ENCODE results near the gene CABLES2. TPM values are rescaled to one million over a fixed set of nuclear protein-coding genes. Genes with fewer than 3 reads are reported as not detected.

The CABLES2 gene
- total RNA-seq, 4 donors from 2014 or later = 2.0 to 3.8 (median 2.2) TPM

GRCh38 chr20:62361799-62362589 is 45.1 kb downstream of the CABLES2 start:
- no peak for DNase-seq

DNA sequence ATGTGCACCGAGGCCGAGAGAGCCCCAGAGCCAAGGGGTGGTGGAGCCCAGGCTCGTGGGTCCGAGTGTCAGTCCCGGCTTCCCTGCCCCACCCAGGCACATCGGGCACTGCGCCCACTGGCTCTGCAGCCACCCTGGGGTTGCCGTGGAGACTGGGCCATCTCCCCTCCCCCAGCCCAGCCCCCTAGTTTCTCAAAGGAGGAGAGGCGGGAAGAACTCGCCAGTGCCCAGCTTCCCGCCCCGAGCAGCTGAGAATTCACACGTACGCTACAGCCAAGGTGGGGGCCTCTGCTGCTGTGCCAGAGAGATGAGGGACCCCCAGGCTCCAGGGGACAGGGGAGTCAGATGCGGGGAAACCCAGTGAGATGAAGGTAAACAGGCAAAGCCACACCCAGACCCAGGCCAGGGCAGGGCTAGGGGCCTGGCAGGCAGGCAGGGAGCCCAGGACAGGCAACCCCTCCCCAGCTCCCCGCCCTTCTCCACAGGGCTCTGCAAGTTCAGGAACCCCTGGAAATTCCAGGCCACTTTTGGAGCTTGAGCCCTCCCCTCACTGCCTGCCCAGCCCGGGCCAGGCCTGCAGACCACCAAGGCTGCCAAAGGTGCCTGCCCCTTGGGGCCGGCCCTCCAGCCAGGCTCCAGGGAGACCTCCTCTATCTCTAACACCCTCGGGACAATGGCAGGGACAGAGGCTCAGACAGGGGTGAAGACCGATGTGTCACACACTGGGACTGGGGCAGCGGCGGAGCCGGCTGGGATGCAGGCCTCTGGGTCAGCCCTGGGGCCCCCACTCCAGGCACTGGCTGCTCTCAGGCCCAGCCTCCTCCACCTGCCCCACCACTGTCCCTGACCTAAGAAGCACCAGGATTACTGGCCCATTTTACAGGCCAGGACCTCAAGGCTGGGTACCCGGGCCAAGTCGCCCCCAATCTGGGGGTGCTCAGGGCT is 46.0 kb downstream of the CABLES2 start:
- Histone ChIP-seq H3K27ac (peak overlapping the region; percentile 93 to 99 (median 97)), H3K36me3 (peaks cover 0 to 11% (median 0%) of the 10 kb centered on the region in 3 donors), H3K4me1 (peaks cover 92 to 99% (median 96%) of the 10 kb centered on the region in 3 donors), H3K27me3 (peaks cover 0 to under 1% (median 0%) of the 10 kb centered on the region in 4 donors), H3K4me3 (peak overlapping the region in 1 of 4 donors; percentile 21), H3K9me3 (no peaks in the 10 kb centered on the region)
- intact Hi-C loops (cut with DNase I) = no loop called here
- no peak for DNase-seq
- no peak for TF ChIP-seq CTCF (IDR thresholded peaks at IDR 0.05)
- no peak for TF ChIP-seq POLR2A (IDR thresholded peaks at IDR 0.05)
- WGBS, 2 donors = 7 to 60% methylated on average over 3 to 4 of the region's 25 CpGs

More at GRCh38 chr20:62361799-62362589, 45.1 kb downstream of the CABLES2 start:
- Histone ChIP-seq H3K4me3 (peak overlapping the region in 1 of 4 donors; percentile 87), H3K27me3 (peaks cover 0 to 9% (median 0%) of the 10 kb centered on the region in 4 donors), H3K36me3 (peaks cover 0 to 11% (median 0%) of the 10 kb centered on the region in 3 donors), H3K27ac (peak overlapping the region; percentile 93 to 99 (median 97)), H3K9me3 (no peaks in the 10 kb centered on the region), H3K4me1 (peaks cover 88 to 99% (median 93%) of the 10 kb centered on the region in 3 donors)
- 40 to 75% methylated on average over 6 to 9 of the region's 34 CpGs for WGBS, 2 donors
- TF ChIP-seq CTCF (IDR thresholded peaks at IDR 0.05) (no peak), POLR2A (IDR thresholded peaks at IDR 0.05) (no peak)
- intact Hi-C loops (cut with DNase I) = no loop called here

GRCh38 chr20:62359491-62360121 is 47.5 kb downstream of the CABLES2 start:
- no peaks in the 10 kb centered on the region for H3K9me3 ChIP-seq
- peaks cover 94 to 99% (median 96%) of the 10 kb centered on the region in 3 donors for H3K4me1 ChIP-seq
- intact Hi-C loops (cut with DNase I) = no loop called here
- no peak for DNase-seq
- WGBS, 2 donors = no CpG with 5 or more reads among the region's 25 CpGs
- peak overlapping the region; percentile 91 to 93 (median 92) for H3K27ac ChIP-seq
- no peak for TF ChIP-seq POLR2A (IDR thresholded peaks at IDR 0.05)
- no peak for TF ChIP-seq CTCF (IDR thresholded peaks at IDR 0.05)
- no peaks in the 10 kb centered on the region for H3K27me3 ChIP-seq
- peak overlapping the region in 2 of 4 donors; percentile 7 to 43 for H3K4me3 ChIP-seq
- H3K36me3 ChIP-seq = peaks cover 0 to 11% (median 0%) of the 10 kb centered on the region in 3 donors

- Histone ChIP-seq H3K27ac (peak overlapping the region; percentile 91 to 93 (median 92)), H3K4me1 (peaks cover 93 to 99% (median 96%) of the 10 kb centered on the region in 3 donors), H3K27me3 (no peaks in the 10 kb centered on the region), H3K36me3 (peaks cover 0 to 11% (median 0%) of the 10 kb centered on the region in 3 donors), H3K9me3 (no peaks in the 10 kb centered on the region), H3K4me3 (peak overlapping the region in 1 of 4 donors; percentile 43)
- no peak for TF ChIP-seq POLR2A (IDR thresholded peaks at IDR 0.05)
- no peak for TF ChIP-seq CTCF (IDR thresholded peaks at IDR 0.05)
- 100% methylated on average over 1 of the region's 16 CpGs; no CpG with 5 or more reads in 1 of the 2 donors for WGBS, 2 donors
- DNase-seq = no peak
- intact Hi-C loops (cut with DNase I) = no loop called here
Measured at GRCh38 chr20:62359043-62359490, 48.0 kb downstream of the CABLES2 start.
